K562 (cell line): ENCODE measurements around the gene PRKG1. TPM values are rescaled to one million over a fixed set of nuclear protein-coding genes. Genes with fewer than 3 reads are reported as not detected.

Experiments used
- ATAC-seq: fragments of 200-7000 bp; cut with Tn5 transposase; 3 replicates; pipeline ENCODE4 v1.9.1; 2020; ENCODE audit warnings: moderate library complexity
- BruUV-seq: library from RNA; stranded (reverse); fragments of 400-500 nt; replicated peaks from 2 replicates; lab custom pipeline; 2021; lab: Mats Ljungman, UMichigan
- CTCF ChIA-PET: fragments of 300-600 bp; formaldehyde crosslinking; extraction: SDS; loops from one replicate; lab custom pipeline; 2021; ENCODE audit warnings: low intra/inter-chr PET ratio; lab: Yijun Ruan, JAX
- POLR2A ChIA-PET: fragments of 300-600, 350-650 bp; sonication (Branson Sonifier 250); formaldehyde crosslinking; extraction: SDS; loops from one replicate; lab custom pipeline; 2021; ENCODE audit warnings: antibody characterized with exemption, inconsistent platforms; lab: Yijun Ruan, JAX
- DNase-seq, 4 experiments: peaks; one replicate each; pipeline versions ENCODE4 v3.0.0 to v3.0.0-alpha.2; 2011 to 2018; ENCODE audit warnings: low spot score in 3 of 4, mixed read lengths in 3 of 4; ENCODE audit errors: extremely low read depth in 1 of 4
- FAIRE-seq: peaks from 2 replicates; lab custom pipeline; 2011; peaks lifted over from hg19 to GRCh38; lab: Jason Lieb, UNC
- H2AFZ ChIP-seq: 2 replicates; pipeline ENCODE4 v1.6.0; 2011; ENCODE audit warnings: low read depth, low read length, control low read depth, inconsistent platforms
- H3K27ac ChIP-seq: fragments of 200-600 bp; 3 replicates; pipeline ENCODE4 v1.8.0; 2011; ENCODE audit warnings: low read depth, mild to moderate bottlenecking, control low read depth, inconsistent platforms, low read length, moderate library complexity, mixed read lengths; ENCODE audit errors: extremely low read depth
- H3K27me3 ChIP-seq, 2 experiments: fragments of 300-600 bp in 1 of 2; 2 replicates in 1 of 2; 3 replicates in 1 of 2; pipeline versions ENCODE4 v1.6.0 to v1.8.0; 2011; ENCODE audit warnings: inconsistent platforms in 2 of 2, low read length in 2 of 2, mild to moderate bottlenecking in 1 of 2, mixed read lengths in 1 of 2, moderate library complexity in 1 of 2; ENCODE audit not compliant: control insufficient read depth in 2 of 2, insufficient read depth in 2 of 2
- H3K36me3 ChIP-seq: fragments of 300-600 bp; 3 replicates; pipeline ENCODE4 v1.8.0; 2011; ENCODE audit warnings: mild to moderate bottlenecking, low read length, inconsistent platforms; ENCODE audit not compliant: control insufficient read depth, insufficient read depth
- H3K4me1 ChIP-seq, 2 experiments: fragments of 200-600 bp in 1 of 2; replicated peaks in 1 of 2; 2 replicates in 1 of 2; 3 replicates in 1 of 2; pipeline versions ENCODE4 v1.5.1 to v1.8.0; 2011; ENCODE audit warnings: inconsistent platforms in 2 of 2, low read length in 2 of 2, mild to moderate bottlenecking in 1 of 2, mixed read lengths in 1 of 2, moderate library complexity in 1 of 2; ENCODE audit not compliant: control insufficient read depth in 2 of 2, insufficient read depth in 2 of 2
- H3K4me2 ChIP-seq: 2 replicates; pipeline ENCODE4 v1.6.1; 2011; ENCODE audit warnings: low read length, control low read depth, inconsistent platforms, mixed read lengths; ENCODE audit not compliant: insufficient read depth
- H3K4me3 ChIP-seq: fragments of 200-600 bp; sonication (generic), shearing (Covaris generic); 2 replicates; pipeline ENCODE4 v1.5.1; 2016; ENCODE audit warnings: control low read depth, inconsistent platforms
- H3K79me2 ChIP-seq: fragments of 200-600 bp; 3 replicates; pipeline ENCODE4 v1.8.0; 2011; ENCODE audit warnings: low read length, inconsistent platforms; ENCODE audit not compliant: control insufficient read depth, insufficient read depth
- H3K9ac ChIP-seq, 2 experiments: 2 replicates each; pipeline versions ENCODE4 v1.6.0 to v1.6.1; 2011; ENCODE audit warnings: low read depth in 2 of 2, low read length in 2 of 2, control low read depth in 1 of 2, inconsistent platforms in 1 of 2, mild to moderate bottlenecking in 1 of 2, mixed read lengths in 1 of 2; ENCODE audit not compliant: insufficient read depth in 1 of 2
- H3K9me1 ChIP-seq: one replicate; pipeline ENCODE4 v1.6.0; 2011; ENCODE audit warnings: inconsistent platforms, mild to moderate bottlenecking, low read length, moderate library complexity; ENCODE audit not compliant: control insufficient read depth, insufficient read depth
- H3K9me3 ChIP-seq: replicated peaks from 2 replicates; pipeline ENCODE4 v1.5.1; 2011; ENCODE audit warnings: low read depth, low read length, inconsistent platforms; ENCODE audit not compliant: control insufficient read depth, insufficient read depth
- H4K20me1 ChIP-seq: replicated peaks from 2 replicates; pipeline ENCODE4 v1.6.1; 2011; ENCODE audit warnings: low read length, inconsistent platforms, mixed read lengths; ENCODE audit not compliant: control insufficient read depth, insufficient read depth
- BDP1 ChIP-seq: IDR thresholded peaks from 3 replicates; pipeline ENCODE4 v1.6.1; 2011; ENCODE audit not compliant: insufficient read length, insufficient read depth
- EHMT2 ChIP-seq: fragments of 450-650 bp; IDR thresholded peaks from 2 replicates; pipeline ENCODE4 v1.6.1; 2018; ENCODE audit warnings: antibody characterized with exemption
- FOXA1 ChIP-seq: fragments of 450-650 bp; IDR thresholded peaks from 2 replicates; pipeline ENCODE4 v1.6.1; 2016; ENCODE audit warnings: mild to moderate bottlenecking, borderline replicate concordance
- GTF2A2 ChIP-seq: IDR thresholded peaks from 2 replicates; pipeline ENCODE4 v1.6.1; 2016; ENCODE audit warnings: mild to moderate bottlenecking, missing genetic modification characterization, missing compliant biosample characterization
- LARP7 ChIP-seq: fragments of 450-650 bp; IDR thresholded peaks from 2 replicates; pipeline ENCODE4 v1.6.1; 2016
- MCM2 ChIP-seq: fragments of 450-650 bp; IDR thresholded peaks from 2 replicates; pipeline ENCODE4 v1.6.1; 2017; ENCODE audit warnings: low read depth, mild to moderate bottlenecking
- SMAD3 ChIP-seq: fragments of 450-650 bp; formaldehyde crosslinking; conservative IDR thresholded peaks from 2 replicates; pipeline ENCODE4 v1.4.0; 2020; ENCODE audit warnings: mild to moderate bottlenecking
- ZFX ChIP-seq: sonication (generic); formaldehyde crosslinking; IDR thresholded peaks from 2 replicates; pipeline ENCODE4 v1.8.0; 2022; ENCODE audit warnings: mild to moderate bottlenecking, missing genetic modification reagents, moderate library complexity
- ZKSCAN8 ChIP-seq: fragments of 200-800 bp; sonication (Bioruptor generic); IDR thresholded peaks from 2 replicates; pipeline ENCODE4 v1.6.1; 2016; ENCODE audit warnings: missing genetic modification characterization, missing compliant biosample characterization
- ZNF764 ChIP-seq: fragments of 250-450 bp; sonication (Bioruptor Pico); IDR thresholded peaks from 2 replicates; pipeline ENCODE4 v1.4.0; 2020; ENCODE audit warnings: low read depth, mild to moderate bottlenecking, moderate library complexity
- ZNF766 ChIP-seq: fragments of 200-800 bp; sonication (Bioruptor generic); conservative IDR thresholded peaks from 2 replicates; pipeline ENCODE4 v1.6.1; 2016; ENCODE audit warnings: missing genetic modification characterization, missing compliant biosample characterization
- WGBS: fragments of 100-300 bp; shearing (Covaris generic); methylation state at CpG from one replicate; pipeline ENCODE4 v1.1.6; 2016; ENCODE audit warnings: low coverage, mixed read lengths; ENCODE audit not compliant: insufficient coverage; ENCODE audit errors: missing lambda C conversion rate; 5-methylcytosine and 5-hydroxymethylcytosine counted together
- in situ Hi-C: fragments of 300-500 bp; cut with MboI; formaldehyde crosslinking; loops from 4 replicates; pipeline ENCODE4 v1.15.0; 2018; ENCODE audit warnings: inconsistent platforms, mixed read lengths
- intact Hi-C: fragments of 100-400 bp; cut with micrococcal nuclease; formaldehyde crosslinking; loops from 2 replicates; pipeline ENCODE4 v1.14.2; 2022
- polyA plus RNA-seq, 8 experiments: library from polyadenylated mRNA; depleted of rRNA in 4 of 8; stranded (reverse) in 5 of 8; unstranded in 3 of 8; fragments of >200 nt; fragmentation: Nextera tagmentation in 2 of 8; fragmentation: Illumina TruSeq in 1 of 8; extraction: Ambion mirVana in 2 of 8; extraction: Trizol in 1 of 8; gene quantifications; 2 replicates each; pipeline versions ENCODE4 v1.2.1 to v1.2.3, GENCODE V29; 2011 to 2014; ENCODE audit warnings: inconsistent platforms in 1 of 8, missing spikeins in 1 of 8
- total RNA-seq, 7 experiments: library from RNA; depleted of rRNA in 6 of 7; stranded (reverse); fragments of >200 nt in 6 of 7; fragmentation: Illumina TruSeq in 2 of 7; extraction: Trizol in 2 of 7; gene quantifications; 2 replicates each; pipeline versions ENCODE4 v1.2.1 to v1.2.3, GENCODE V29; 2011 to 2021; ENCODE audit warnings: low replicate concordance in 1 of 7
- TF ChIP-seq, protein P1 (sequence below): fragments of 450-650 bp; IDR thresholded peaks from 2 replicates; pipeline ENCODE4 v1.6.1; 2016
- TF ChIP-seq, protein P2 (sequence below): fragments of 450-650 bp; IDR thresholded peaks from 2 replicates; pipeline ENCODE4 v1.6.1; 2014; ENCODE audit warnings: low read depth, mild to moderate bottlenecking, moderate library complexity, borderline replicate concordance
- TF ChIP-seq, protein P3 (sequence below): IDR thresholded peaks from 3 replicates; pipeline ENCODE4 v1.6.1; 2011; ENCODE audit warnings: borderline replicate concordance, mild to moderate bottlenecking; ENCODE audit not compliant: insufficient read length, insufficient read depth
- TF ChIP-seq, protein P4 (sequence below), 3 experiments: fragments of 200-800 bp in 1 of 3; fragments of 250-450 bp in 1 of 3; fragments of 450-650 bp in 1 of 3; sonication (Bioruptor Pico) in 1 of 3; sonication (Bioruptor generic) in 1 of 3; formaldehyde crosslinking in 1 of 3; IDR thresholded peaks; 2 replicates each; pipeline versions ENCODE4 v1.6.1 to v1.8.0; 2016 to 2022; ENCODE audit warnings: mild to moderate bottlenecking in 2 of 3, missing genetic modification characterization in 2 of 3, missing compliant biosample characterization in 1 of 3, moderate library complexity in 1 of 3

Gene PRKG1
- total and polyA plus RNA-seq, 9 of the 15 experiments (the other 6 are each of a cell fraction or from before 2014, with no cell fraction given), result 0.22 TPM; not detected in 8

DNA sequence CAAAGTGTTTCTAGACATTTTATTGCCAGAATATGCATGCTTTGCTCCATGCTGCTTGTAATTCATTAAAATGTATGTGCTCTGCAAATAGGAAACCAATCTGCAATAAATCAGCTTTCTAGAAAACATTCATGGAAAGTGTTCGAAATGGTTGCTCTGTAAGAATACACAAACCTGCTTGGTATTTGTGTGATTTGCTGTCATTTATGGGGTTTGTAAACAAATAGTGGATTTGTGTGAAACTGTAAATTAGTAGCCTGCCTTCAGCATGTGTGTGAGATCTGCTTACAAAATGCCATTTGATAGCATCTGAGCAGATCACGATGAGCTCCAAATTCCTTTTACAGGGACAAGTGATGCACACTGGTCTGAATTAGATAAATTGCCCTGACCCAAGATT is 844.2 kb downstream of the PRKG1 start:
- no peak overlapping the region for H3K27ac ChIP-seq
- CTCF ChIA-PET, result no interaction called here
- no peaks in the 10 kb centered on the region for H4K20me1 ChIP-seq
- WGBS, result 0% methylated on average over 2 of the region's 2 CpGs
- POLR2A ChIA-PET, result interaction anchor here (1.3 kb wide), 1 partner anchor 9 kb away, joined by 3 read pairs; no protein-coding TSS in a partner anchor
- DNase-seq (no peak), FAIRE-seq (no peak), ATAC-seq (no peak)
- TF ChIP-seq FOXA1, result no peak
- TF ChIP-seq, protein P1, sequence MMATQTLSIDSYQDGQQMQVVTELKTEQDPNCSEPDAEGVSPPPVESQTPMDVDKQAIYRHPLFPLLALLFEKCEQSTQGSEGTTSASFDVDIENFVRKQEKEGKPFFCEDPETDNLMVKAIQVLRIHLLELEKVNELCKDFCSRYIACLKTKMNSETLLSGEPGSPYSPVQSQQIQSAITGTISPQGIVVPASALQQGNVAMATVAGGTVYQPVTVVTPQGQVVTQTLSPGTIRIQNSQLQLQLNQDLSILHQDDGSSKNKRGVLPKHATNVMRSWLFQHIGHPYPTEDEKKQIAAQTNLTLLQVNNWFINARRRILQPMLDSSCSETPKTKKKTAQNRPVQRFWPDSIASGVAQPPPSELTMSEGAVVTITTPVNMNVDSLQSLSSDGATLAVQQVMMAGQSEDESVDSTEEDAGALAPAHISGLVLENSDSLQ, result no peak
- no peak for TF ChIP-seq MCM2
- no peak for TF ChIP-seq LARP7
- TF ChIP-seq, protein P2, sequence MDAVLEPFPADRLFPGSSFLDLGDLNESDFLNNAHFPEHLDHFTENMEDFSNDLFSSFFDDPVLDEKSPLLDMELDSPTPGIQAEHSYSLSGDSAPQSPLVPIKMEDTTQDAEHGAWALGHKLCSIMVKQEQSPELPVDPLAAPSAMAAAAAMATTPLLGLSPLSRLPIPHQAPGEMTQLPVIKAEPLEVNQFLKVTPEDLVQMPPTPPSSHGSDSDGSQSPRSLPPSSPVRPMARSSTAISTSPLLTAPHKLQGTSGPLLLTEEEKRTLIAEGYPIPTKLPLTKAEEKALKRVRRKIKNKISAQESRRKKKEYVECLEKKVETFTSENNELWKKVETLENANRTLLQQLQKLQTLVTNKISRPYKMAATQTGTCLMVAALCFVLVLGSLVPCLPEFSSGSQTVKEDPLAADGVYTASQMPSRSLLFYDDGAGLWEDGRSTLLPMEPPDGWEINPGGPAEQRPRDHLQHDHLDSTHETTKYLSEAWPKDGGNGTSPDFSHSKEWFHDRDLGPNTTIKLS, result no peak
- TF ChIP-seq ZKSCAN8, result no peak
- no peak for TF ChIP-seq ZNF764 (CRISPR knock-in tag)
- TF ChIP-seq ZFX (CRISPR knock-in tag), result no peak
- TF ChIP-seq ZNF766 (CRISPR knock-in tag), result no peak
- TF ChIP-seq EHMT2, result no peak
- no peak for TF ChIP-seq GTF2A2 (tag)
- no peak for TF ChIP-seq SMAD3 (CRISPR knock-in tag)
- TF ChIP-seq, protein P3, sequence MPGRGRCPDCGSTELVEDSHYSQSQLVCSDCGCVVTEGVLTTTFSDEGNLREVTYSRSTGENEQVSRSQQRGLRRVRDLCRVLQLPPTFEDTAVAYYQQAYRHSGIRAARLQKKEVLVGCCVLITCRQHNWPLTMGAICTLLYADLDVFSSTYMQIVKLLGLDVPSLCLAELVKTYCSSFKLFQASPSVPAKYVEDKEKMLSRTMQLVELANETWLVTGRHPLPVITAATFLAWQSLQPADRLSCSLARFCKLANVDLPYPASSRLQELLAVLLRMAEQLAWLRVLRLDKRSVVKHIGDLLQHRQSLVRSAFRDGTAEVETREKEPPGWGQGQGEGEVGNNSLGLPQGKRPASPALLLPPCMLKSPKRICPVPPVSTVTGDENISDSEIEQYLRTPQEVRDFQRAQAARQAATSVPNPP, result no peak
- no peak for TF ChIP-seq BDP1
- TF ChIP-seq, protein P4, sequence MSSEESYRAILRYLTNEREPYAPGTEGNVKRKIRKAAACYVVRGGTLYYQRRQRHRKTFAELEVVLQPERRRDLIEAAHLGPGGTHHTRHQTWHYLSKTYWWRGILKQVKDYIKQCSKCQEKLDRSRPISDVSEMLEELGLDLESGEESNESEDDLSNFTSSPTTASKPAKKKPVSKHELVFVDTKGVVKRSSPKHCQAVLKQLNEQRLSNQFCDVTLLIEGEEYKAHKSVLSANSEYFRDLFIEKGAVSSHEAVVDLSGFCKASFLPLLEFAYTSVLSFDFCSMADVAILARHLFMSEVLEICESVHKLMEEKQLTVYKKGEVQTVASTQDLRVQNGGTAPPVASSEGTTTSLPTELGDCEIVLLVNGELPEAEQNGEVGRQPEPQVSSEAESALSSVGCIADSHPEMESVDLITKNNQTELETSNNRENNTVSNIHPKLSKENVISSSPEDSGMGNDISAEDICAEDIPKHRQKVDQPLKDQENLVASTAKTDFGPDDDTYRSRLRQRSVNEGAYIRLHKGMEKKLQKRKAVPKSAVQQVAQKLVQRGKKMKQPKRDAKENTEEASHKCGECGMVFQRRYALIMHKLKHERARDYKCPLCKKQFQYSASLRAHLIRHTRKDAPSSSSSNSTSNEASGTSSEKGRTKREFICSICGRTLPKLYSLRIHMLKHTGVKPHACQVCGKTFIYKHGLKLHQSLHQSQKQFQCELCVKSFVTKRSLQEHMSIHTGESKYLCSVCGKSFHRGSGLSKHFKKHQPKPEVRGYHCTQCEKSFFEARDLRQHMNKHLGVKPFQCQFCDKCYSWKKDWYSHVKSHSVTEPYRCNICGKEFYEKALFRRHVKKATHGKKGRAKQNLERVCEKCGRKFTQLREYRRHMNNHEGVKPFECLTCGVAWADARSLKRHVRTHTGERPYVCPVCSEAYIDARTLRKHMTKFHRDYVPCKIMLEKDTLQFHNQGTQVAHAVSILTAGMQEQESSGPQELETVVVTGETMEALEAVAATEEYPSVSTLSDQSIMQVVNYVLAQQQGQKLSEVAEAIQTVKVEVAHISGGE (CRISPR knock-in tag; IDR thresholded peaks at IDR 0.05), result no peak
- BruUV-seq, result no TSS peak
- no peak overlapping the region for H3K9ac ChIP-seq
- no peaks in the 10 kb centered on the region for H3K36me3 ChIP-seq
- no peaks in the 10 kb centered on the region for H3K4me1 ChIP-seq
- no peaks in the 10 kb centered on the region for H3K9me1 ChIP-seq
- no peak overlapping the region for H3K4me2 ChIP-seq
- H3K4me3 ChIP-seq, result no peak overlapping the region
- intact Hi-C loops (no loop called here), in situ Hi-C loops (no loop called here)
- no peaks in the 10 kb centered on the region for H3K27me3 ChIP-seq
- H3K9me3 ChIP-seq, result no peaks in the 10 kb centered on the region
- no peaks in the 10 kb centered on the region for H3K79me2 ChIP-seq
- no peak overlapping the region for H2AFZ ChIP-seq
